H9 (cell line): ENCODE results near the gene SRRM2. TPM values are rescaled to one million over a fixed set of nuclear protein-coding genes. Genes with fewer than 3 reads are reported as not detected.

ENCODE experiments used
- DNase-seq: peaks from one replicate; pipeline ENCODE4 v3.0.0-alpha.2; 2017
- H2AFZ ChIP-seq: one replicate; pipeline ENCODE4 v1.6.1; 2013; ENCODE audit warnings: mild to moderate bottlenecking, low read length, control low read depth, moderate library complexity
- H2AK5ac ChIP-seq: 2 replicates; pipeline ENCODE4 v1.6.1; 2013; ENCODE audit warnings: low read length, control low read depth, mixed read lengths; ENCODE audit not compliant: insufficient read length
- H2BK120ac ChIP-seq: one replicate; pipeline ENCODE4 v1.6.1; 2013; ENCODE audit warnings: low read depth, mild to moderate bottlenecking, low read length, control low read depth, inconsistent platforms; ENCODE audit not compliant: poor library complexity, severe bottlenecking
- H2BK12ac ChIP-seq: 2 replicates; pipeline ENCODE4 v1.6.1; 2013; ENCODE audit warnings: low read length, control low read depth, mixed read lengths, low read depth; ENCODE audit not compliant: insufficient read length
- H2BK15ac ChIP-seq: 2 replicates; pipeline ENCODE4 v1.6.1; 2013; ENCODE audit warnings: low read depth, low read length, control low read depth
- H2BK20ac ChIP-seq: one replicate; pipeline ENCODE4 v1.6.1; 2013; ENCODE audit warnings: low read depth, mild to moderate bottlenecking, low read length, control low read depth, inconsistent platforms; ENCODE audit not compliant: poor library complexity, severe bottlenecking
- H2BK5ac ChIP-seq: 2 replicates; pipeline ENCODE4 v1.6.1; 2013; ENCODE audit warnings: low read length, control low read depth, mixed read lengths; ENCODE audit not compliant: insufficient read length
- H3K14ac ChIP-seq: 2 replicates; pipeline ENCODE4 v1.6.1; 2013; ENCODE audit warnings: low read length, control low read depth; ENCODE audit not compliant: insufficient read depth
- H3K18ac ChIP-seq: 2 replicates; pipeline ENCODE4 v1.6.1; 2013; ENCODE audit warnings: low read depth, mild to moderate bottlenecking, mixed read lengths, low read length, control low read depth; ENCODE audit not compliant: insufficient read length
- H3K23ac ChIP-seq: 2 replicates; pipeline ENCODE4 v1.6.1; 2013; ENCODE audit warnings: low read length, control low read depth, mixed read lengths, low read depth; ENCODE audit not compliant: insufficient read length
- H3K23me2 ChIP-seq: 2 replicates; pipeline ENCODE4 v1.6.1; 2013; ENCODE audit warnings: low read depth, mild to moderate bottlenecking, mixed read lengths, low read length, control low read depth; ENCODE audit not compliant: insufficient read length, poor library complexity, severe bottlenecking
- H3K27ac ChIP-seq: 2 replicates; pipeline ENCODE4 v1.5.1; 2013; ENCODE audit warnings: low read length, control low read depth, mixed read lengths, low read depth; ENCODE audit not compliant: insufficient read length
- H3K27me3 ChIP-seq: 2 replicates; pipeline ENCODE4 v1.6.1; 2013; ENCODE audit warnings: low read length, control low read depth, inconsistent platforms; ENCODE audit not compliant: insufficient read depth
- H3K4ac ChIP-seq: 2 replicates; pipeline ENCODE4 v1.6.1; 2013; ENCODE audit warnings: low read depth, mild to moderate bottlenecking, control low read depth, inconsistent platforms, low read length, moderate library complexity
- H3K4me1 ChIP-seq: 2 replicates; pipeline ENCODE4 v1.6.1; 2013; ENCODE audit warnings: low read length, control low read depth, inconsistent platforms; ENCODE audit not compliant: insufficient read depth
- H3K4me2 ChIP-seq: 2 replicates; pipeline ENCODE4 v1.6.1; 2013; ENCODE audit warnings: low read length, control low read depth, mixed read lengths; ENCODE audit not compliant: insufficient read length, insufficient read depth
- H3K56ac ChIP-seq: 2 replicates; pipeline ENCODE4 v1.6.1; 2013; ENCODE audit warnings: low read depth, mild to moderate bottlenecking, mixed read lengths, low read length, control low read depth; ENCODE audit not compliant: insufficient read length
- H3K79me1 ChIP-seq: 2 replicates; pipeline ENCODE4 v1.6.1; 2013; ENCODE audit warnings: low read depth, mild to moderate bottlenecking, moderate library complexity, low read length, control low read depth, inconsistent platforms; ENCODE audit not compliant: insufficient read depth, poor library complexity, severe bottlenecking
- H3K79me2 ChIP-seq: 2 replicates; pipeline ENCODE4 v1.6.1; 2013; ENCODE audit warnings: low read length, control low read depth, inconsistent platforms; ENCODE audit not compliant: insufficient read depth
- H3K9ac ChIP-seq: 2 replicates; pipeline ENCODE4 v1.6.1; 2013; ENCODE audit warnings: low read length, control low read depth, mixed read lengths; ENCODE audit not compliant: insufficient read length; ENCODE audit errors: extremely low read depth
- H3K9me3 ChIP-seq: one replicate; pipeline ENCODE4 v1.6.1; 2013; ENCODE audit warnings: low read depth, low read length, inconsistent platforms; ENCODE audit not compliant: control insufficient read depth
- H3T11ph ChIP-seq: one replicate; pipeline ENCODE4 v1.6.1; 2013; ENCODE audit warnings: mild to moderate bottlenecking, low read length, control low read depth, inconsistent platforms
- H4K20me1 ChIP-seq: one replicate; pipeline ENCODE4 v1.6.1; 2013; ENCODE audit not compliant: control insufficient read depth, insufficient read length, insufficient read depth
- H4K5ac ChIP-seq: 2 replicates; pipeline ENCODE4 v1.6.1; 2013; ENCODE audit warnings: low read depth, mild to moderate bottlenecking, mixed read lengths, low read length, control low read depth; ENCODE audit not compliant: insufficient read length
- H4K8ac ChIP-seq: replicated peaks from 2 replicates; pipeline ENCODE4 v1.6.1; 2013; ENCODE audit warnings: low read length, control low read depth, mixed read lengths, low read depth; ENCODE audit not compliant: insufficient read length
- H4K91ac ChIP-seq: 2 replicates; pipeline ENCODE4 v1.6.1; 2013; ENCODE audit warnings: low read depth, mild to moderate bottlenecking, moderate library complexity, mixed read lengths, low read length, control low read depth; ENCODE audit not compliant: insufficient read length
- H3K27ac Mint-ChIP-seq, 3 experiments: 2 replicates in 2 of 3; 3 replicates in 1 of 3; pipeline ENCODE4 v1.8.0; 2020 to 2021; ENCODE audit warnings: mixed read lengths in 3 of 3, mild to moderate bottlenecking in 1 of 3, moderate library complexity in 1 of 3
- H3K27me3 Mint-ChIP-seq: 2 replicates; pipeline ENCODE4 v1.8.0; 2021; ENCODE audit warnings: low read depth, mild to moderate bottlenecking, moderate library complexity, mixed read lengths
- H3K36me3 Mint-ChIP-seq, 3 experiments: 2 replicates in 2 of 3; 3 replicates in 1 of 3; pipeline ENCODE4 v1.8.0; 2020 to 2021; ENCODE audit warnings: low read depth in 3 of 3, mixed read lengths in 3 of 3; ENCODE audit not compliant: insufficient read depth in 1 of 3
- H3K4me1 Mint-ChIP-seq, 2 experiments: 2 replicates each; pipeline ENCODE4 v1.8.0; 2020; ENCODE audit warnings: mixed read lengths in 2 of 2
- H3K4me3 Mint-ChIP-seq, 2 experiments: 2 replicates in 1 of 2; 3 replicates in 1 of 2; pipeline ENCODE4 v1.8.0; 2020 to 2021; ENCODE audit warnings: mild to moderate bottlenecking in 2 of 2, mixed read lengths in 2 of 2, moderate library complexity in 1 of 2
- H3K9me3 Mint-ChIP-seq, 2 experiments: 2 replicates in 1 of 2; 3 replicates in 1 of 2; pipeline ENCODE4 v1.8.0; 2020; ENCODE audit warnings: mild to moderate bottlenecking in 2 of 2, mixed read lengths in 2 of 2, moderate library complexity in 1 of 2
- CTCF ChIP-seq: fragments of 200-600 bp; sonication (generic); conservative IDR thresholded peaks from 3 replicates; pipeline ENCODE4 v1.8.0; 2021; ENCODE audit warnings: antibody characterized with exemption, mild to moderate bottlenecking
- WGBS: extraction: QIAGEN DNeasy Blood & Tissue Kit; methylation state at CpG from one replicate; pipeline ENCODE4 v1.1.7; 2013; ENCODE audit warnings: missing lambda C conversion rate, low lambda C conversion rate, mixed read lengths; ENCODE audit not compliant: insufficient read length; ENCODE audit errors: extremely low coverage; 5-methylcytosine and 5-hydroxymethylcytosine counted together
- total RNA-seq: library from RNA; stranded (reverse); gene quantifications from 2 replicates; pipeline ENCODE4 v1.2.1, GENCODE V29; 2021

Gene SRRM2
- total RNA-seq, 1 experiment from 2014 or later, result 694 TPM

GRCh38 chr16:2719328-2720063, 32.9 kb upstream of the SRRM2 start:
- Histone ChIP-seq H3K79me2 (no peaks in the 10 kb centered on the region), H3K9ac (no peak overlapping the region), H2AFZ (no peak overlapping the region), H3K23me2 (no peaks in the 10 kb centered on the region), H2BK12ac (no peak overlapping the region), H4K5ac (no peak overlapping the region), H2BK120ac (no peak overlapping the region), H2BK20ac (no peak overlapping the region), H4K20me1 (no peaks in the 10 kb centered on the region), H3K79me1 (no peaks in the 10 kb centered on the region), H3T11ph (no peak overlapping the region), H3K14ac (no peak overlapping the region; the same call in 1 of the 2 replicates), H3K4ac (no peak overlapping the region), H3K4me1 (no peaks in the 10 kb centered on the region; the same call in 1 of the 2 replicates), H4K91ac (no peak overlapping the region), H3K9me3 (no peaks in the 10 kb centered on the region), H3K27ac (no peak overlapping the region), H2BK5ac (no peak overlapping the region), H3K56ac (no peak overlapping the region), H2AK5ac (no peak overlapping the region), H3K23ac (no peak overlapping the region), H3K4me2 (no peak overlapping the region), H3K18ac (no peak overlapping the region), H2BK15ac (no peak overlapping the region), H4K8ac (no peak overlapping the region), H3K27me3 (no peaks in the 10 kb centered on the region)
- H3K27me3 Mint-ChIP-seq, result peaks cover 5% of the 10 kb centered on the region
- H3K9me3 Mint-ChIP-seq, result no peaks in the 10 kb centered on the region
- no CpG with 5 or more reads among the region's 16 CpGs for WGBS
- H3K36me3 Mint-ChIP-seq, result no peaks in the 10 kb centered on the region
- TF ChIP-seq CTCF, result no peak
- H3K4me3 Mint-ChIP-seq, result peak overlapping the region; percentile 79 to 89; a peak in 4 of 5 replicates
- peak overlapping the region in 1 of 3 experiments; percentile 40; a peak in 1 of 7 replicates for H3K27ac Mint-ChIP-seq
- no peak for DNase-seq
- H3K4me1 Mint-ChIP-seq, result peaks cover 3 to 14% of the 10 kb centered on the region in 2 experiments; a peak in 3 of 4 replicates
